Mononuclear cell (primary cell): ENCODE results near the gene SLC17A7. TPM values are rescaled to one million over a fixed set of nuclear protein-coding genes. Genes with fewer than 3 reads are reported as not detected.
A peak's percentile ranks its signal among the peaks of the same experiment; 100 is the strongest.
"Not testable (repeated sequence)": the region's sequence is repeated elsewhere in the genome, so short reads cannot be mapped to it uniquely, and the experiment has no call there.

Experiments used
- H3K27me3 ChIP-seq: 2 replicates; pipeline ENCODE4 v1.6.0; 2011; ENCODE audit warnings: low read length, control low read depth; ENCODE audit not compliant: insufficient read depth
- H3K4me1 ChIP-seq: 2 replicates; pipeline ENCODE4 v1.5.1; 2011; ENCODE audit warnings: mild to moderate bottlenecking, low read length, control low read depth; ENCODE audit not compliant: insufficient read depth
- H3K4me3 ChIP-seq: 2 replicates; pipeline ENCODE4 v1.5.1; 2011; ENCODE audit warnings: mild to moderate bottlenecking, low read length, moderate library complexity
- H3K9me3 ChIP-seq: 2 replicates; pipeline ENCODE4 v1.5.1; 2011; ENCODE audit warnings: low read depth, mild to moderate bottlenecking, control low read depth, low read length
- total RNA-seq: library from RNA; depleted of rRNA; stranded (reverse); fragments of >200 nt; gene quantifications from one replicate; pipeline ENCODE4 v1.2.3, GENCODE V29; 2012

SLC17A7 gene
- total RNA-seq, 1 donor = not detected

GRCh38 chr19:49459388-49459787 lies 18.1 kb upstream of the SLC17A7 start:
- Histone ChIP-seq H3K27me3 (no peaks in the 10 kb centered on the region), H3K9me3 (no peaks in the 10 kb centered on the region), H3K4me3 (no peak overlapping the region), H3K4me1 (peaks cover 2% of the 10 kb centered on the region)

- Histone ChIP-seq H3K4me3 (no peak overlapping the region), H3K9me3 (no peaks in the 10 kb centered on the region), H3K4me1 (peaks cover 10% of the 10 kb centered on the region), H3K27me3 (no peaks in the 10 kb centered on the region)
These were observed 17.2 kb upstream of the SLC17A7 start for GRCh38 chr19:49458567-49458903.

DNA sequence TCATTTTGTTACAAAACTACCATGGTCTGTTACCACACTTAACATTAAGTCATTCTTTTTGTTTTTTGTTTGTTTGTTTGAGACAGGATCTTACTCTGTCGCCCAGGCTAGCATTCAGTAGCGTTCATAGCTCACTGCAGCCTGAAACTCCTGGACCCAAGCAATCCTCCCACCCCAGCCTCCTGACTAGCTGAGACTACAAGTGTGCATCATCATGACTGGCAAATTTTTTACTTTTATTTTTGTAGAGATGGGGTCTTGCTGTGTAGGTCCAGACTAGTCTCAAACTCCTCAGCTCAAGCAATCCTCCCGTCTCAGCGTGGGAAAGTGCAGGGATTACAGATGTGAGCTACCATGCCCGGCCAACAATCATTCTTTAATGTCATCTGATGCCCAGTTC lies 15.0 kb upstream of the SLC17A7 start:
- Histone ChIP-seq H3K4me1 (peaks cover 24% of the 10 kb centered on the region), H3K4me3 (no peak overlapping the region), H3K9me3 (no peaks in the 10 kb centered on the region), H3K27me3 (no peaks in the 10 kb centered on the region)

DNA sequence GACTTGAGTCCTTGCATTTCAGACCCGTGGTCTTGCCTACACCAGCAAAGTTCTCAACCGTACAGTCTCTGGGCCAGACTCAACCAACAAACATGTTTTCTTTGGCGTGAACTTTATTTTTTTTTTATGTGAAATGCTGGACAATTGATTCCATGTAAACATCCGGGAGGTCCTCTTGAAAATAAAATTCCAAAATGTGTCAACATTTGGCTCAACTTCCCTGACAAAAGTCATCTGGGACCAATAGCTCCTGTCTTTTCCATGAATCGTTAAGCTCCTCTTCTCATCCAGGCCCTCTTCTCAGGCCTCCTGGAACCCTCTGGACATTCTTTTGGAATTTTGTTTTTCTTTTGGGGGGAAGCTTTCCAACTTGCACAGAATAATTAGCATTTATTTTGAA lies 14.4 kb upstream of the SLC17A7 start:
- Histone ChIP-seq H3K4me3 (no peak overlapping the region), H3K4me1 (peaks cover 29% of the 10 kb centered on the region), H3K9me3 (no peaks in the 10 kb centered on the region), H3K27me3 (no peaks in the 10 kb centered on the region)

DNA sequence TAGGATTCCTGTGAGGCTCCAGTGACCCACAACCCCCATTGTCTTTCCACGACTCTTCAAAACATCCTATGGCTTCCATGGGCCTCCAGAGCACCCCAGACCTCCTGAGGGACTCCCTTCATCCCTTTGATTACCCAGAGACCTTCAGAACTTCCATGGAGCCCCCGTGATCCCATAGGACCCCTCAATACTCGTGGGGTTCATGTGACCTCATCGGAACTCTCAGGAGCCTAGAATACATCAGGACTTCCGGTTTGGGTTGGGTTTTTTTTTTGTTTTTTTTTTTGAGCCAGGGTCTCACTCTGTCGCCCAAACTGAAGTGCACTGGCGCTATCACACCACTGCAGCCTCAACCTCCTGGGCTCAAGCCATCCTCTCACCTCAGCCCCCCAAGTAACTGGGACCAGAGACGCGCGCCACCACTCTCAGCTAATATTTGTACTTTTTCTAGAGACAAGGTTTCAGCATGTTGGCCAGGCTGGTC lies 12.5 kb upstream of the SLC17A7 start:
- Histone ChIP-seq H3K9me3 (no peaks in the 10 kb centered on the region), H3K4me3 (peak overlapping the region; percentile 69), H3K4me1 (peaks cover 39% of the 10 kb centered on the region), H3K27me3 (no peaks in the 10 kb centered on the region)

DNA sequence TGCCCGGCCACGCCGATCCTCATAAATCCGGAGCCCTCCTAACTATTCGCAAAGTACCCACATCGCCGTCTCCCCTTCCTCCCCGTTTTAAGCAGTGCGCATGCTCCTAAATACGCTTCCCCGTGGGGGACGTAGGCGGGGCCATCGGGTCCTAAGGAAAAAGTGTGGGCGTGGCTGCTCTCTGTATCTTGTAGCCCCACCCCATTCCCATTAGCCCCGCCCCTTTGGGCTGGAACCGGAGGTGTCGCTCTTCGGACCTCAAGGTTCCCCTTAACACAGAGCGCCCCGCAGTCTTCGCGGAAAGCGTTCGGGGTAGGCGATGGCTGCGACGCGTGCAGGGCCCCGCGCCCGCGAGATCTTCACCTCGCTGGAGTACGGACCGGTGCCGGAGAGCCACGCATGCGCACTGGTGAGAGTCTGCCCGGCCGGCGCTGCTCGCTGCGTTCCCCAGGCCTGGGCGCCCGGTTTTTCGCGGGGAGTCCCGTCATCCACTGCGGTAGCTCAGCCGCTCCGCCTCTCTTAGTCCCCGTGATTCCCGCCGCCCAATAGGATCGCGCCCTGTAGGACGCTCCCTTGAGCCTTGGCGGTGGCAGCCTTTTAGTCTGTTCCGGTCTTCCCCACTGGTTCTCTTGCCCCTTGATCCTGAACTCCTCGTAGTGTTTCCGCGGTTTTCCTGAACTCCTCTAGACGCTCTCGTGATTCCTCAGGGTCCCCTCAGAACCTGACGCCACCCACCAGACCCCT lies 11.9 kb upstream of the SLC17A7 start, which contains the start of gene ALDH16A1:
Gene ALDH16A1, plus strand, starts transcription at position 213 of the 744 bp plus-strand sequence. Its CDS starts 107 bp downstream, at position 320.
- Histone ChIP-seq H3K4me3 (peak within 1 kb of the TSS; percentile 98), H3K27me3 (no peaks in the 10 kb centered on the region)

GRCh38 chr19:49451430-49452181 lies 10.3 kb upstream of the SLC17A7 start, which contains the start of gene PIH1D1:
TSS of gene PIH1D1 (minus strand) at chr19:49451814. CDS start at chr19:49451574, 240 bp downstream.
- Histone ChIP-seq H3K4me3 (peak within 1 kb of the TSS; percentile 98), H3K9me3 (no peaks in the 10 kb centered on the region), H3K27me3 (no peaks in the 10 kb centered on the region), H3K4me1 (peaks cover 39% of the 10 kb centered on the region)

More for the DNA sequence above, 11.9 kb upstream of the SLC17A7 start, which contains the start of gene ALDH16A1:
- no peaks in the 10 kb centered on the region for H3K9me3 ChIP-seq
- H3K4me1 ChIP-seq = peaks cover 39% of the 10 kb centered on the region

DNA sequence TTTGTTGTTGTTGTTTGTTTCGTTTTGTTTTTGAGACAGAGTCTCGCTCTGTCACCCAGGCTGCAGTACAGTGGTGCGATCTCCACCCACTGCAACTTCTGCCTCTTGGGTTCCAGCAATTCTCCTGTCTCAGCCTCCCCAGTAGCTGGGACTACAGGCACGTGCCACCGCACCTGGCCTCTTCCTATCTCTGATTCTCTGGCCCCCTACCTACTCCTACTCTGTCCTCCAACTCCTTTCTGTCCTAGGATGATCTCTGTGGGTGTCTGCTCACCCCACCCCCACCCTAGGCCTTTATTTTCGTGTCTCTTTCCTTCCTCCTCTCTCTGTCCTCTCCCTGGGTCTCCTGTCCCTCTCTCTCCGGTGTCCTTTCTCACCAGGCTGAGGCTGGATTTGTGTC lies 9.1 kb upstream of the SLC17A7 start:
- H3K9me3 ChIP-seq = no peaks in the 10 kb centered on the region
- H3K27me3 ChIP-seq = no peaks in the 10 kb centered on the region
- no peak overlapping the region for H3K4me3 ChIP-seq
- H3K4me1 ChIP-seq = peaks cover 43% of the 10 kb centered on the region

- Histone ChIP-seq H3K4me3 (no peak overlapping the region), H3K27me3 (no peaks in the 10 kb centered on the region), H3K4me1 (peaks cover 49% of the 10 kb centered on the region), H3K9me3 (no peaks in the 10 kb centered on the region)
These were observed 7.1 kb upstream of the SLC17A7 start for GRCh38 chr19:49448432-49448786.

- Histone ChIP-seq H3K4me3 (no peak overlapping the region), H3K9me3 (no peaks in the 10 kb centered on the region), H3K27me3 (no peaks in the 10 kb centered on the region), H3K4me1 (peaks cover 54% of the 10 kb centered on the region)
These were observed 6.4 kb upstream of the SLC17A7 start for GRCh38 chr19:49447485-49448431.

- no peaks in the 10 kb centered on the region for H3K9me3 ChIP-seq
- H3K27me3 ChIP-seq = peaks cover 13% of the 10 kb centered on the region
- peaks cover 49% of the 10 kb centered on the region for H3K4me1 ChIP-seq
- no peak overlapping the region for H3K4me3 ChIP-seq
These were observed 4.7 kb upstream of the SLC17A7 start for GRCh38 chr19:49445997-49446396.

- H3K4me1 ChIP-seq = peaks cover 38% of the 10 kb centered on the region
- peaks cover 30% of the 10 kb centered on the region for H3K27me3 ChIP-seq
- H3K9me3 ChIP-seq, H3K4me3 ChIP-seq: not testable (repeated sequence)
These were observed 2.9 kb upstream of the SLC17A7 start for GRCh38 chr19:49444100-49444700.

DNA sequence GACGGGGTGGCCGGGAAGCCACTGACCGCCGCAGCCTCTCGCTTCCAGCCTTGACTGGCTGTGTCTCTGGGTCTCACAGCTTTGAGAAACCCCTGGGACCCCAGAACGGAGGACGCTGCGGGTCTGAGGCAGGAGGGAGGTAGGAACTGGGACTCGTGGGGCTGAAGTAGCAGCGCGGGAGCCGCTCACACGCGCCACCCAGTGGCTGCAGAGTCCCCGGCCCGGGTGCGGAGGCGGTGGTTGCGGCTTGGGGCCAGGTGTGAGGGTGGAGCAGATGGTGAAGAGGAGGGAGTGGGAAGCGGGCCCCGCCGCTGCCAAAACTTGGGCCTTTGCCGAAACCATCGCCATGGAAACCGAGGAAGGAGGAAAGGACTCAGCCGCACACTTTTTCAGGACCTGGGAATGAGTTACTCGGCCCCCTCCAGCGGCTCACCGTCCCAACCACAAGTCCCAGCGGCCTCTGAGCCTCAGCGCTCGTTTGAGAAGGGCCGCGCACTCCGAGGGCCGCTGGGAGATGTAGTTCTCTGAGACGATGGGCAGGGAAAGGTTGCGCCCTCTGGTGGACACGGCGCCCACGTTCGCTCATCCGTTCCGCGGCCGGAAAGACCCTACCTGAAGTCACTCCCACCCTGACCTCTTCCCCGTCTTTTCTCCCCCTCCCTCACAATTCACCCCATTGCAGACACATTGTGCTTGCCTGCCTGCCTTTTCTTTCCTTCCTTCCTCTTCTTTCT lies 2.2 kb upstream of the SLC17A7 start:
- Histone ChIP-seq H3K4me3 (peak overlapping the region; percentile 51), H3K27me3 (peaks cover 37% of the 10 kb centered on the region), H3K4me1 (peaks cover 38% of the 10 kb centered on the region), H3K9me3 (no peaks in the 10 kb centered on the region)
